Astrocyte of the cerebellum (primary cell): ENCODE data around the gene COX18.

Experiments used
- DNase-seq: peaks from one replicate; pipeline ENCODE4 v3.0.0-alpha.2; 2011; ENCODE audit warnings: low read depth
- H3K4me3 ChIP-seq: 2 replicates; pipeline ENCODE4 v1.5.1; 2011; ENCODE audit warnings: mild to moderate bottlenecking, low read depth, low read length, moderate library complexity
- CTCF ChIP-seq: IDR thresholded peaks from 2 replicates; pipeline ENCODE4 v1.5.1; 2012; ENCODE audit warnings: low read length, low read depth, moderate library complexity, mild to moderate bottlenecking; ENCODE audit errors: missing control alignments
- in situ Hi-C: cut with HindIII; loops from 2 replicates; pipeline ENCODE4 v1.10.0; 2017; ENCODE audit warnings: low sequenced_read_pairs

The COX18 gene

GRCh38 chr4:73075832-73076231, 6.3 kb upstream of the COX18 start:
- in situ Hi-C loops: no loop called here

GRCh38 chr4:73070074-73070390, 516 bp upstream of the COX18 start:
- no peak for DNase-seq
- no peak for TF ChIP-seq CTCF
- in situ Hi-C loops: no loop called here
- peak overlapping the region; percentile 77 for H3K4me3 ChIP-seq

More at GRCh38 chr4:73075832-73076231, 6.3 kb upstream of the COX18 start:
- no peak for TF ChIP-seq CTCF
- DNase-seq: no peak
- H3K4me3 ChIP-seq: no peak overlapping the region

- in situ Hi-C loops: no loop called here
- no peak for DNase-seq
- no peak for TF ChIP-seq CTCF
- peak overlapping the region; percentile 77 for H3K4me3 ChIP-seq
Observed at GRCh38 chr4:73068491-73069337, 802 bp downstream of the COX18 start.

- no peak for TF ChIP-seq CTCF
- in situ Hi-C loops: no loop called here
- DNase-seq: no peak
Observed at GRCh38 chr4:73067971-73068394, 1.5 kb downstream of the COX18 start.

GRCh38 chr4:73066928-73067327, 2.6 kb downstream of the COX18 start:
- no peak overlapping the region for H3K4me3 ChIP-seq

More at GRCh38 chr4:73067971-73068394, 1.5 kb downstream of the COX18 start:
- peak overlapping the region; percentile 77 for H3K4me3 ChIP-seq

GRCh38 chr4:73066445-73066844, 3.1 kb downstream of the COX18 start:
- no peak overlapping the region for H3K4me3 ChIP-seq
- DNase-seq: no peak
- in situ Hi-C loops: no loop called here
- no peak for TF ChIP-seq CTCF

More at GRCh38 chr4:73066928-73067327, 2.6 kb downstream of the COX18 start:
- no peak for DNase-seq
- in situ Hi-C loops: no loop called here
- no peak for TF ChIP-seq CTCF
